ENCODE results near the gene GPHB5.

GPHB5 gene

GRCh38 chr14:63273717-63274655 lies 44.7 kb downstream of the GPHB5 start:
- TF ChIP-seq CTCF (IDR thresholded peaks at IDR 0.05; ENCODE audit: borderline replicate concordance, insufficient read depth, low read depth, low read length) = no peak

GRCh38 chr14:63273129-63273528 lies 45.6 kb downstream of the GPHB5 start:
- TF ChIP-seq CTCF (IDR thresholded peaks at IDR 0.05; ENCODE audit: borderline replicate concordance, insufficient read depth, low read depth, low read length) = no peak

More at GRCh38 chr14:63273717-63274655, 44.7 kb downstream of the GPHB5 start:
- no peak overlapping the region for H3K4me3 ChIP-seq (ENCODE audit: low read depth, low read length)

DNA sequence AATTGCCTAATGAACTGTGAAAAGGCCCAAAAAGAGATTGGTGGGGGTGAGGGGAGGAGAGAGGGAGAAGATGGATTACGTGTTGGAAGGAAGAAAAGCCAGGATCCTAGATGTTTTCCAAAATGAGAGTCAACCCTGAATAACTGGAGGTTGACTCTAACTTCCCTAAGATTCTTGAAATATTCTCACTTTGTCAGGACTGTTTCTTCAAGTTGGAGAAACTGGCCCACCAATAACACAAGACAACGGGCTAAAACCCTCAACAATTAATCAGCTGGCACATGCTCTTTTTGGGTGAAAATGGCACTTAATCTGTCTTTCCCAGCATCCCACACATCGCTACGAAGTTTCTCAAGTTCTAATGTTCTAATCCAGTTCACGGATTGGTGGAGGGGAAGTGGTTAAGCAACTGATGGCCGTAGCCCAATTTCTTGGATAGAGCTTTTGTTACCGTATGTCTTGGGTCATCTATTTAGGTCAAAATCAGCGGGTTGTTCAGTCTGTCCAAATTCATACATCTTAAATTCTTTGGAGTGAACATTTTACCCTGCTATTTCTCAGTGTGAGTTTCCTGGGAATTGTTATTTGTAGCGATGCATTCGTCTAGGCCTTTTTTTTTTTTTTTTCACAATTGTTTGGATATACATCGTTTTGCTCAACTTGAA lies 49.0 kb downstream of the GPHB5 start:
- no peak for TF ChIP-seq CTCF (IDR thresholded peaks at IDR 0.05; ENCODE audit: borderline replicate concordance, insufficient read depth, low read depth, low read length)

More at GRCh38 chr14:63273129-63273528, 45.6 kb downstream of the GPHB5 start:
- H3K4me3 ChIP-seq (ENCODE audit: low read depth, low read length) = no peak overlapping the region

DNA sequence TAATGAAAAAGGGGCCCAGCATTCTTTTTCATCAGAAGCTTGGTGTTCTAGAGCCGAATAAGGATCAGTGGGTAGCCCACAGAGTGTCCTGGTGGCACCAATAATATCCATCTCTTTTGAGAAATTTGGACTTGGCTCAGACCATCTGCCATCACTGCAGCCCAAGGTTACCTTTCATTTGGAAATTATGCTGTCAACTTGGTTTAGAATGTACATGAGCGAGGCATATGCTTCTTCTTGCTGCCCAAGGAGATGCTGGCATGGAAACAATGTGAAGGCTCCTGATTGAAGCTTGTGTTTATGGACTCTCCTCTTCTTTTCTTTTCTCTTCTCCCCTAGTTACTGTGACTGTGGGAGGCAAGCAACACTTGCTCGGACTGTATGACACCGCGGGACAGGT lies 50.0 kb downstream of the GPHB5 start:
- no peak overlapping the region for H3K4me3 ChIP-seq (ENCODE audit: low read depth, low read length)
- no peak for TF ChIP-seq CTCF (IDR thresholded peaks at IDR 0.05; ENCODE audit: borderline replicate concordance, insufficient read depth, low read depth, low read length)

More for the DNA sequence above, 49.0 kb downstream of the GPHB5 start:
- no peak overlapping the region for H3K4me3 ChIP-seq (ENCODE audit: low read depth, low read length)

GRCh38 chr14:63267171-63267570 lies 51.6 kb downstream of the GPHB5 start:
- H3K4me3 ChIP-seq (ENCODE audit: low read depth, low read length) = no peak overlapping the region
- no peak for TF ChIP-seq CTCF (IDR thresholded peaks at IDR 0.05; ENCODE audit: borderline replicate concordance, insufficient read depth, low read depth, low read length)

DNA sequence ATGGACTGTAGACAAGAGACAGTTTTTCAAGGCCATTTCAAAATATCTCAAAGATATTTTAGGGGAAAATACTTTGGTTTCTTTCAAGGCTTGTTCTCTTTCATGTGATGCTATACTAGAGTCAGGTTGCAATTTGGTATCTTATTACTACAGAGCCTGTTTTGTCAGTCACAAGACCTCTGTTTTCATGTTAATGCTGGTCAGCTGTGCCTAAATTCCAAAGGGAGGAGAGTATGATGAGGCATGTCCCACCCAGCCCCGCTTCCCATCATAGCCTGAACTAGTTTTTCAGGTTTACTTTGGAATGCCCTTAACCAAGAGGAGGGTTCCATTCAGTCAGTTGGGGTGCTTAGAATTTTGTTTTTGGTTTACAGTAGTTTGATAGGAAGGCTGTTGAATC lies 52.6 kb downstream of the GPHB5 start:
- no peak for TF ChIP-seq CTCF (IDR thresholded peaks at IDR 0.05; ENCODE audit: borderline replicate concordance, insufficient read depth, low read depth, low read length)
- H3K4me3 ChIP-seq (ENCODE audit: low read depth, low read length) = no peak overlapping the region

Measured in GM12875 (cell line).